Measurements from ENCODE around the gene MAB21L3. TPM values are rescaled to one million over a fixed set of nuclear protein-coding genes. Genes with fewer than 3 reads are reported as not detected.

The MAB21L3 gene
- total and polyA plus RNA-seq, 2 donors (not counting 3 experiments of a cell fraction or from before 2014, with no cell fraction given), result not detected

DNA sequence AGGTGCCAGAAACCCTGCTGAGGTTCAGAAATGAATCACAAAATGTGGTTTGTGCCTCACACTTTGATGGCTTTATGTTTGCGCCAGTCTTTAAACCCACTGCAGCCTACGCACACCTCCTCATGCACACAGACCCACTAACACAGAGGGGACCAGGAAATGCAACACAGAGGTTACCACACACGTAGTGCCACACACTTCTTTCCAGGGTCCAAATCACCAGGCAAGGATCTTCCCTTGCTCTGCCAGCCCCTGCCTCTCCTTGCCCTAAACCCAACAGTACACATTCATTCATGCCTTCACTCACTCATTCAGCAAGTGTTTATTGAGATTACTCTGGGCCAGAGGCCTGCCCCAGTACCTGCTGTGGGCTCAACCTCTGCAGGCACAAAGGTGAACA lies 17.5 kb downstream of the MAB21L3 start:
- Histone ChIP-seq H3K4me3 (replicated peaks in 1 of 3; ENCODE audit: insufficient read depth in 1 of 3, low read depth in 1 of 3, low read length in 3 of 3) (no peak overlapping the region), H3K4me2 (ENCODE audit: insufficient read depth, low read length) (no peak overlapping the region), H3K9ac (replicated peaks; ENCODE audit: extremely low read depth, insufficient read depth, low read length) (no peak overlapping the region), H3K9me3 (replicated peaks; ENCODE audit: control insufficient read depth, insufficient read depth, low read length) (no peaks in the 10 kb centered on the region), H3K9me1 (replicated peaks; ENCODE audit: control insufficient read depth, extremely low read depth, insufficient read depth, low read length) (no peaks in the 10 kb centered on the region), H2AFZ (ENCODE audit: low read depth, low read length) (no peak overlapping the region), H3K27me3 (ENCODE audit: control insufficient read depth in 2 of 2, insufficient read depth in 2 of 2, low read length in 2 of 2) (peaks cover 4 to 10% of the 10 kb centered on the region in 2 experiments), H3K4me1 (ENCODE audit: control insufficient read depth, extremely low read depth, insufficient read depth, low read length) (no peaks in the 10 kb centered on the region), H3K27ac (ENCODE audit: insufficient read depth, low read depth, low read length) (no peak overlapping the region), H3K36me3 (ENCODE audit: control insufficient read depth in 2 of 2, extremely low read depth in 1 of 2, insufficient read depth in 2 of 2, low read length in 2 of 2) (no peaks in the 10 kb centered on the region), H4K20me1 (replicated peaks; ENCODE audit: control insufficient read depth, extremely low read depth, insufficient read depth, low read length) (no peaks in the 10 kb centered on the region), H3K79me2 (ENCODE audit: control insufficient read depth, insufficient read depth, low read length) (no peaks in the 10 kb centered on the region)
- TF ChIP-seq, protein P1, sequence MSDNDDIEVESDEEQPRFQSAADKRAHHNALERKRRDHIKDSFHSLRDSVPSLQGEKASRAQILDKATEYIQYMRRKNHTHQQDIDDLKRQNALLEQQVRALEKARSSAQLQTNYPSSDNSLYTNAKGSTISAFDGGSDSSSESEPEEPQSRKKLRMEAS (IDR thresholded peaks at IDR 0.05; ENCODE audit: insufficient read depth, insufficient read length), result no peak
- no peak for TF ChIP-seq FOS (IDR thresholded peaks at IDR 0.05; ENCODE audit: borderline replicate concordance, insufficient read depth, low read length)
- no peak for TF ChIP-seq JUN (IDR thresholded peaks at IDR 0.05; ENCODE audit: borderline replicate concordance, insufficient read depth, insufficient read length, low read depth)
- no peak for TF ChIP-seq MYC (IDR thresholded peaks at IDR 0.05; ENCODE audit: low read depth, low read length)
- TF ChIP-seq EZH2 (IDR thresholded peaks at IDR 0.05; ENCODE audit: borderline replicate concordance, low read depth, low read length, severe bottlenecking), result no peak
- TF ChIP-seq GATA2 (IDR thresholded peaks at IDR 0.05; ENCODE audit: insufficient read depth, insufficient read length, low read depth, low read length), result no peak
- no peak for TF ChIP-seq POLR2A (IDR thresholded peaks at IDR 0.05; ENCODE audit: low read depth, low read length)
- no peak for TF ChIP-seq POLR2AphosphoS5 (IDR thresholded peaks at IDR 0.05; ENCODE audit: insufficient read depth, low read depth, low read length)
- TF ChIP-seq, protein P2, sequence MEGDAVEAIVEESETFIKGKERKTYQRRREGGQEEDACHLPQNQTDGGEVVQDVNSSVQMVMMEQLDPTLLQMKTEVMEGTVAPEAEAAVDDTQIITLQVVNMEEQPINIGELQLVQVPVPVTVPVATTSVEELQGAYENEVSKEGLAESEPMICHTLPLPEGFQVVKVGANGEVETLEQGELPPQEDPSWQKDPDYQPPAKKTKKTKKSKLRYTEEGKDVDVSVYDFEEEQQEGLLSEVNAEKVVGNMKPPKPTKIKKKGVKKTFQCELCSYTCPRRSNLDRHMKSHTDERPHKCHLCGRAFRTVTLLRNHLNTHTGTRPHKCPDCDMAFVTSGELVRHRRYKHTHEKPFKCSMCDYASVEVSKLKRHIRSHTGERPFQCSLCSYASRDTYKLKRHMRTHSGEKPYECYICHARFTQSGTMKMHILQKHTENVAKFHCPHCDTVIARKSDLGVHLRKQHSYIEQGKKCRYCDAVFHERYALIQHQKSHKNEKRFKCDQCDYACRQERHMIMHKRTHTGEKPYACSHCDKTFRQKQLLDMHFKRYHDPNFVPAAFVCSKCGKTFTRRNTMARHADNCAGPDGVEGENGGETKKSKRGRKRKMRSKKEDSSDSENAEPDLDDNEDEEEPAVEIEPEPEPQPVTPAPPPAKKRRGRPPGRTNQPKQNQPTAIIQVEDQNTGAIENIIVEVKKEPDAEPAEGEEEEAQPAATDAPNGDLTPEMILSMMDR (IDR thresholded peaks at IDR 0.05; ENCODE audit: extremely low read depth in 1 of 2, insufficient read depth in 1 of 2, low read depth in 1 of 2, low read length in 2 of 2), result no peak
- no peak for DNase-seq (ENCODE audit: low read depth, low spot score)
- no TSS peak for BruUV-seq (replicated peaks)
- intact Hi-C loops (cut with micrococcal nuclease), result no loop called here
- POLR2A ChIA-PET, result no interaction called here
- dilution Hi-C loops (cut with MboI; ENCODE audit: extremely low pct_ligation_motif_present, low sequenced_read_pairs), result no loop called here
- FAIRE-seq, result no peak
- CTCF ChIA-PET, result no interaction called here

Measured in endothelial cell of umbilical vein (primary cell).